Activated CD4-positive, alpha-beta memory T cell treated with anti-CD3 and anti-CD28 coated beads for 36 hours (primary cell): ENCODE data around the gene CNIH1. TPM values are rescaled to one million over a fixed set of nuclear protein-coding genes. Genes with fewer than 3 reads are reported as not detected.

ENCODE experiments used
- CTCF ChIA-PET: fragments of 350-600 bp; sonication (Branson Sonifier 250); formaldehyde crosslinking; loops from one replicate; lab custom pipeline; 2021; ENCODE audit warnings: antibody characterized with exemption, inconsistent platforms; lab: Charles Lee
- POLR2A ChIA-PET: fragments of 350-600 bp; sonication (Branson Sonifier 250); formaldehyde crosslinking; loops from one replicate; lab custom pipeline; 2021; ENCODE audit warnings: antibody characterized with exemption; lab: Charles Lee
- DNase-seq: peaks from one replicate; pipeline ENCODE4 v3.0.0-alpha.2; 2020
- H3K27ac Mint-ChIP-seq: one replicate; pipeline ENCODE4 v1.8.0; 2021; ENCODE audit warnings: mixed read lengths
- H3K27me3 Mint-ChIP-seq: one replicate; pipeline ENCODE4 v1.8.0; 2021; ENCODE audit warnings: mixed read lengths
- H3K36me3 Mint-ChIP-seq: one replicate; pipeline ENCODE4 v1.8.0; 2021; ENCODE audit warnings: mixed read lengths
- H3K4me1 Mint-ChIP-seq: one replicate; pipeline ENCODE4 v1.8.0; 2021; ENCODE audit warnings: low read depth, mixed read lengths
- H3K4me3 Mint-ChIP-seq: one replicate; pipeline ENCODE4 v1.8.0; 2021; ENCODE audit warnings: mild to moderate bottlenecking, mixed read lengths
- H3K9me3 Mint-ChIP-seq: one replicate; pipeline ENCODE4 v1.8.0; 2021; ENCODE audit warnings: mixed read lengths
- intact Hi-C: fragments of 100-400 bp; cut with micrococcal nuclease; formaldehyde crosslinking; loops from one replicate; pipeline ENCODE4 v1.15.1; 2023
- total RNA-seq, 2 experiments: library from RNA; stranded (reverse); gene quantifications; one replicate each; pipeline ENCODE4 v1.2.3, GENCODE V29; 2021

CNIH1 gene
- total RNA-seq, 2 experiments from 2014 or later, result 84.2 to 89.9 TPM

GRCh38 chr14:54374117-54374884, 66.9 kb downstream of the CNIH1 start:
- intact Hi-C loops, result no loop called here
- no peaks in the 10 kb centered on the region for H3K36me3 Mint-ChIP-seq
- no peaks in the 10 kb centered on the region for H3K4me1 Mint-ChIP-seq
- no peaks in the 10 kb centered on the region for H3K9me3 Mint-ChIP-seq
- H3K27ac Mint-ChIP-seq, result no peak overlapping the region
- no peak for DNase-seq
- H3K27me3 Mint-ChIP-seq, result peaks cover 5% of the 10 kb centered on the region
- ChIA-PET CTCF (no interaction called here), POLR2A (no interaction called here)
- no peak overlapping the region for H3K4me3 Mint-ChIP-seq

Other genes with a start within 250 kb of the CNIH1 start
- 10 to 100 TPM; 96.2 to 99.2 TPM for gene CDKN3, start 44.4 kb downstream of the CNIH1 start, total RNA-seq
- gene GMFB, start 47.6 kb upstream of the CNIH1 start, total RNA-seq, result 10 to 100 TPM; 39.0 to 43.6 TPM
- 10 to 100 TPM; 13.7 to 15.1 TPM for gene CGRRF1, start 68.5 kb upstream of the CNIH1 start, total RNA-seq
- gene SAMD4A, start 125.8 kb upstream of the CNIH1 start, total RNA-seq, result 1 to 10 TPM; 2.4 to 2.6 TPM